ENCODE measurements around the gene ERCC6L. TPM values are rescaled to one million over a fixed set of nuclear protein-coding genes. Genes with fewer than 3 reads are reported as not detected.

The ERCC6L gene

Small RNAs within 50 kb of the gene (small RNA-seq; reads per million reads assigned to genes)
- gene RF00019 = not detected
